CD4-positive, alpha-beta T cell treated with Interferon gamma for 1 hour (primary cell): ENCODE data around the gene IFNA1.
"Not testable (repeated sequence)": the region's sequence is repeated elsewhere in the genome, so short reads cannot be mapped to it uniquely, and the experiment has no call there.

Source experiments
- DNase-seq: peaks from one replicate; pipeline ENCODE4 v3.0.0-alpha.2; 2020

IFNA1 gene

GRCh38 chr9:21449312-21449711 is 9.1 kb downstream of the IFNA1 start:
- not testable (repeated sequence) for DNase-seq

GRCh38 chr9:21450733-21451394 is 10.6 kb downstream of the IFNA1 start:
- DNase-seq: no peak

- no peak for DNase-seq
Measured at GRCh38 chr9:21452681-21453080, 12.4 kb downstream of the IFNA1 start.

- no peak for DNase-seq
Measured at GRCh38 chr9:21454149-21454548, 13.9 kb downstream of the IFNA1 start.

GRCh38 chr9:21455320-21455719 is 15.1 kb downstream of the IFNA1 start:
- peak; percentile 10 for DNase-seq

GRCh38 chr9:21461377-21461776 is 21.1 kb downstream of the IFNA1 start:
- no peak for DNase-seq

- no peak for DNase-seq
Measured at GRCh38 chr9:21465138-21465537, 24.9 kb downstream of the IFNA1 start.

- no peak for DNase-seq
Measured at GRCh38 chr9:21465859-21466518, 25.8 kb downstream of the IFNA1 start.

- DNase-seq: no peak
Measured at GRCh38 chr9:21470126-21470525, 29.9 kb downstream of the IFNA1 start.

GRCh38 chr9:21473236-21473635 is 33.0 kb downstream of the IFNA1 start:
- no peak for DNase-seq

GRCh38 chr9:21477466-21477865 is 37.2 kb downstream of the IFNA1 start:
- no peak for DNase-seq

GRCh38 chr9:21479152-21479702 is 39.0 kb downstream of the IFNA1 start:
- no peak for DNase-seq

GRCh38 chr9:21481470-21482056 is 41.3 kb downstream of the IFNA1 start:
- DNase-seq: no peak

GRCh38 chr9:21482213-21482612 is 42.0 kb downstream of the IFNA1 start, which contains the start of gene IFNE:
Gene IFNE (minus strand): TSS chr9:21482313. CDS start chr9:21481694, 619 bp downstream.
- no peak for DNase-seq
